Neural crest cell (in vitro differentiated cells): ENCODE results near the gene PHF23. TPM values are rescaled to one million over a fixed set of nuclear protein-coding genes. Genes with fewer than 3 reads are reported as not detected.

Source experiments
- DNase-seq: peaks from one replicate; pipeline ENCODE4 v3.0.0; 2021; ENCODE audit warnings: low read depth, mixed read lengths, low spot score
- H3K27ac Mint-ChIP-seq: one replicate; pipeline ENCODE4 v1.8.0; 2021; ENCODE audit warnings: mild to moderate bottlenecking, mixed read lengths; ENCODE audit not compliant: unreplicated experiment
- H3K27me3 Mint-ChIP-seq: 2 replicates; pipeline ENCODE4 v1.8.0; 2021; ENCODE audit warnings: low read depth, mild to moderate bottlenecking, mixed read lengths
- H3K36me3 Mint-ChIP-seq: 2 replicates; pipeline ENCODE4 v1.8.0; 2021; ENCODE audit warnings: low read depth, mild to moderate bottlenecking, mixed read lengths
- H3K4me1 Mint-ChIP-seq: 2 replicates; pipeline ENCODE4 v1.8.0; 2021; ENCODE audit warnings: mixed read lengths
- H3K4me3 Mint-ChIP-seq: one replicate; pipeline ENCODE4 v1.8.0; 2021; ENCODE audit warnings: mild to moderate bottlenecking, mixed read lengths
- H3K9me3 Mint-ChIP-seq: 2 replicates; pipeline ENCODE4 v1.8.0; 2021; ENCODE audit warnings: mixed read lengths
- CTCF ChIP-seq: fragments of 200-600 bp; sonication (generic); conservative IDR thresholded peaks from 2 replicates; pipeline ENCODE4 v1.5.0; 2021; ENCODE audit warnings: antibody characterized with exemption, mild to moderate bottlenecking
- total RNA-seq: library from RNA; stranded (reverse); gene quantifications from 2 replicates; pipeline ENCODE4 v1.2.1, GENCODE V29; 2021

PHF23 gene
- total RNA-seq, 1 donor from 2014 or later, result 75.2 TPM

GRCh38 chr17:7207120-7208001 lies 31.9 kb downstream of the PHF23 start:
- H3K9me3 Mint-ChIP-seq, result no peaks in the 10 kb centered on the region
- no peaks in the 10 kb centered on the region for H3K27me3 Mint-ChIP-seq
- peaks cover 58% of the 10 kb centered on the region for H3K4me1 Mint-ChIP-seq
- no peak for TF ChIP-seq CTCF
- peak overlapping the region; percentile 67 for H3K27ac Mint-ChIP-seq
- no peak for DNase-seq
- H3K36me3 Mint-ChIP-seq, result peaks cover 2% of the 10 kb centered on the region
- H3K4me3 Mint-ChIP-seq, result peak overlapping the region; percentile 31

GRCh38 chr17:7205561-7205960 lies 33.7 kb downstream of the PHF23 start:
- DNase-seq, result no peak
- Mint-ChIP-seq H3K36me3 (peaks cover 6% of the 10 kb centered on the region), H3K4me3 (peak overlapping the region; percentile 90), H3K27ac (peak overlapping the region; percentile 93), H3K9me3 (no peaks in the 10 kb centered on the region), H3K4me1 (peaks cover 51% of the 10 kb centered on the region), H3K27me3 (no peaks in the 10 kb centered on the region)
- no peak for TF ChIP-seq CTCF

GRCh38 chr17:7204828-7205461 lies 34.3 kb downstream of the PHF23 start:
- H3K27ac Mint-ChIP-seq, result peak overlapping the region; percentile 93
- no peaks in the 10 kb centered on the region for H3K27me3 Mint-ChIP-seq
- TF ChIP-seq CTCF, result no peak
- peak overlapping the region; percentile 90 for H3K4me3 Mint-ChIP-seq
- H3K4me1 Mint-ChIP-seq, result peaks cover 46% of the 10 kb centered on the region
- peak; percentile 92 for DNase-seq
- H3K36me3 Mint-ChIP-seq, result peaks cover 6% of the 10 kb centered on the region
- no peaks in the 10 kb centered on the region for H3K9me3 Mint-ChIP-seq

- TF ChIP-seq CTCF, result no peak
Measured at GRCh38 chr17:7204336-7204735, 34.9 kb downstream of the PHF23 start.

GRCh38 chr17:7203391-7203790 lies 35.9 kb downstream of the PHF23 start:
- Mint-ChIP-seq H3K9me3 (no peaks in the 10 kb centered on the region), H3K4me1 (peaks cover 41% of the 10 kb centered on the region), H3K27me3 (no peaks in the 10 kb centered on the region), H3K27ac (no peak overlapping the region), H3K4me3 (no peak overlapping the region), H3K36me3 (peaks cover 6% of the 10 kb centered on the region)
- TF ChIP-seq CTCF, result no peak
- DNase-seq, result no peak

More at GRCh38 chr17:7204336-7204735, 34.9 kb downstream of the PHF23 start:
- H3K27ac Mint-ChIP-seq, result peak overlapping the region; percentile 67
- no peaks in the 10 kb centered on the region for H3K27me3 Mint-ChIP-seq
- H3K9me3 Mint-ChIP-seq, result no peaks in the 10 kb centered on the region
- H3K4me1 Mint-ChIP-seq, result peaks cover 45% of the 10 kb centered on the region
- DNase-seq, result no peak
- H3K36me3 Mint-ChIP-seq, result peaks cover 6% of the 10 kb centered on the region
- peak overlapping the region; percentile 90 for H3K4me3 Mint-ChIP-seq
